K562 (cell line): Measurements from ENCODE around the gene ZNF487. TPM values are rescaled to one million over a fixed set of nuclear protein-coding genes. Genes with fewer than 3 reads are reported as not detected.

Experiments
- ATAC-seq: fragments of 200-7000 bp; cut with Tn5 transposase; 3 replicates; pipeline ENCODE4 v1.9.1; 2020; ENCODE audit warnings: moderate library complexity
- BruUV-seq: library from RNA; stranded (reverse); fragments of 400-500 nt; replicated peaks from 2 replicates; lab custom pipeline; 2021; lab: Mats Ljungman, UMichigan
- CTCF ChIA-PET: fragments of 300-600 bp; formaldehyde crosslinking; extraction: SDS; loops from one replicate; lab custom pipeline; 2021; ENCODE audit warnings: low intra/inter-chr PET ratio; lab: Yijun Ruan, JAX
- POLR2A ChIA-PET: fragments of 300-600, 350-650 bp; sonication (Branson Sonifier 250); formaldehyde crosslinking; extraction: SDS; loops from one replicate; lab custom pipeline; 2021; ENCODE audit warnings: antibody characterized with exemption, inconsistent platforms; lab: Yijun Ruan, JAX
- DNase-seq, 4 experiments: peaks; one replicate each; pipeline versions ENCODE4 v3.0.0 to v3.0.0-alpha.2; 2011 to 2018; ENCODE audit warnings: low spot score in 3 of 4, mixed read lengths in 3 of 4; ENCODE audit errors: extremely low read depth in 1 of 4
- FAIRE-seq: peaks from 2 replicates; lab custom pipeline; 2011; peaks lifted over from hg19 to GRCh38; lab: Jason Lieb, UNC
- H2AFZ ChIP-seq: 2 replicates; pipeline ENCODE4 v1.6.0; 2011; ENCODE audit warnings: low read depth, low read length, control low read depth, inconsistent platforms
- H3K27ac ChIP-seq: fragments of 200-600 bp; 3 replicates; pipeline ENCODE4 v1.8.0; 2011; ENCODE audit warnings: low read depth, mild to moderate bottlenecking, control low read depth, inconsistent platforms, low read length, moderate library complexity, mixed read lengths; ENCODE audit errors: extremely low read depth
- H3K27me3 ChIP-seq, 2 experiments: fragments of 300-600 bp in 1 of 2; 2 replicates in 1 of 2; 3 replicates in 1 of 2; pipeline versions ENCODE4 v1.6.0 to v1.8.0; 2011; ENCODE audit warnings: inconsistent platforms in 2 of 2, low read length in 2 of 2, mild to moderate bottlenecking in 1 of 2, mixed read lengths in 1 of 2, moderate library complexity in 1 of 2; ENCODE audit not compliant: control insufficient read depth in 2 of 2, insufficient read depth in 2 of 2
- H3K36me3 ChIP-seq: fragments of 300-600 bp; 3 replicates; pipeline ENCODE4 v1.8.0; 2011; ENCODE audit warnings: mild to moderate bottlenecking, low read length, inconsistent platforms; ENCODE audit not compliant: control insufficient read depth, insufficient read depth
- H3K4me1 ChIP-seq, 2 experiments: fragments of 200-600 bp in 1 of 2; replicated peaks in 1 of 2; 2 replicates in 1 of 2; 3 replicates in 1 of 2; pipeline versions ENCODE4 v1.5.1 to v1.8.0; 2011; ENCODE audit warnings: inconsistent platforms in 2 of 2, low read length in 2 of 2, mild to moderate bottlenecking in 1 of 2, mixed read lengths in 1 of 2, moderate library complexity in 1 of 2; ENCODE audit not compliant: control insufficient read depth in 2 of 2, insufficient read depth in 2 of 2
- H3K4me2 ChIP-seq: 2 replicates; pipeline ENCODE4 v1.6.1; 2011; ENCODE audit warnings: low read length, control low read depth, inconsistent platforms, mixed read lengths; ENCODE audit not compliant: insufficient read depth
- H3K4me3 ChIP-seq: fragments of 200-600 bp; sonication (generic), shearing (Covaris generic); 2 replicates; pipeline ENCODE4 v1.5.1; 2016; ENCODE audit warnings: control low read depth, inconsistent platforms
- H3K79me2 ChIP-seq: fragments of 200-600 bp; 3 replicates; pipeline ENCODE4 v1.8.0; 2011; ENCODE audit warnings: low read length, inconsistent platforms; ENCODE audit not compliant: control insufficient read depth, insufficient read depth
- H3K9ac ChIP-seq, 2 experiments: 2 replicates each; pipeline versions ENCODE4 v1.6.0 to v1.6.1; 2011; ENCODE audit warnings: low read depth in 2 of 2, low read length in 2 of 2, control low read depth in 1 of 2, inconsistent platforms in 1 of 2, mild to moderate bottlenecking in 1 of 2, mixed read lengths in 1 of 2; ENCODE audit not compliant: insufficient read depth in 1 of 2
- H3K9me1 ChIP-seq: one replicate; pipeline ENCODE4 v1.6.0; 2011; ENCODE audit warnings: inconsistent platforms, mild to moderate bottlenecking, low read length, moderate library complexity; ENCODE audit not compliant: control insufficient read depth, insufficient read depth
- H3K9me3 ChIP-seq: replicated peaks from 2 replicates; pipeline ENCODE4 v1.5.1; 2011; ENCODE audit warnings: low read depth, low read length, inconsistent platforms; ENCODE audit not compliant: control insufficient read depth, insufficient read depth
- H4K20me1 ChIP-seq: replicated peaks from 2 replicates; pipeline ENCODE4 v1.6.1; 2011; ENCODE audit warnings: low read length, inconsistent platforms, mixed read lengths; ENCODE audit not compliant: control insufficient read depth, insufficient read depth
- ARID1B ChIP-seq: fragments of 450-650 bp; IDR thresholded peaks from 2 replicates; pipeline ENCODE4 v1.6.1; 2016; ENCODE audit warnings: antibody characterized with exemption, mild to moderate bottlenecking, inconsistent platforms
- ATF7 ChIP-seq: fragments of 450-650 bp; IDR thresholded peaks from 2 replicates; pipeline ENCODE4 v1.7.1; 2014; ENCODE audit warnings: mild to moderate bottlenecking, moderate library complexity
- CXXC5 ChIP-seq: fragments of 250-450 bp; sonication (Bioruptor Pico); IDR thresholded peaks from 2 replicates; pipeline ENCODE4 v1.8.0; 2022; ENCODE audit warnings: inconsistent platforms, mild to moderate bottlenecking, moderate library complexity
- DPF2 ChIP-seq: fragments of 450-650 bp; IDR thresholded peaks from 2 replicates; pipeline ENCODE4 v1.6.1; 2016
- FOXM1 ChIP-seq, 2 experiments: fragments of 450-650 bp in 1 of 2; sonication (generic) in 1 of 2; formaldehyde crosslinking in 1 of 2; IDR thresholded peaks; 2 replicates each; pipeline versions ENCODE4 v1.6.1 to v1.9.0; 2017 to 2022; ENCODE audit warnings: low read depth in 2 of 2, mild to moderate bottlenecking in 2 of 2, missing genetic modification reagents in 1 of 2, moderate library complexity in 1 of 2
- KDM1A ChIP-seq, 2 experiments: fragments of 450-650 bp; IDR thresholded peaks; 2 replicates each; pipeline ENCODE4 v1.6.1; 2016; ENCODE audit warnings: mild to moderate bottlenecking in 2 of 2
- MBD1 ChIP-seq: fragments of 250-450 bp; sonication (Bioruptor Pico); IDR thresholded peaks from 2 replicates; pipeline ENCODE4 v1.8.0; 2022; ENCODE audit warnings: inconsistent platforms
- NR2C1 ChIP-seq, 2 experiments: fragments of 450-650 bp; IDR thresholded peaks; 2 replicates each; pipeline ENCODE4 v1.6.1; 2017; ENCODE audit warnings: mild to moderate bottlenecking in 2 of 2, antibody characterized with exemption in 1 of 2, inconsistent platforms in 1 of 2, missing compliant biosample characterization in 1 of 2, missing genetic modification characterization in 1 of 2
- TSC22D4 ChIP-seq: fragments of 450-650 bp; IDR thresholded peaks from 2 replicates; pipeline ENCODE4 v1.6.1; 2016; ENCODE audit warnings: missing genetic modification characterization, missing biosample characterization, control low read depth
- ZNF592 ChIP-seq: fragments of 450-650 bp; IDR thresholded peaks from 2 replicates; pipeline ENCODE4 v1.6.1; 2017; ENCODE audit warnings: antibody characterized with exemption, mild to moderate bottlenecking
- WGBS: fragments of 100-300 bp; shearing (Covaris generic); methylation state at CpG from one replicate; pipeline ENCODE4 v1.1.6; 2016; ENCODE audit warnings: low coverage, mixed read lengths; ENCODE audit not compliant: insufficient coverage; ENCODE audit errors: missing lambda C conversion rate; 5-methylcytosine and 5-hydroxymethylcytosine counted together
- in situ Hi-C: fragments of 300-500 bp; cut with MboI; formaldehyde crosslinking; loops from 4 replicates; pipeline ENCODE4 v1.15.0; 2018; ENCODE audit warnings: inconsistent platforms, mixed read lengths
- intact Hi-C: fragments of 100-400 bp; cut with micrococcal nuclease; formaldehyde crosslinking; loops from 2 replicates; pipeline ENCODE4 v1.14.2; 2022
- polyA plus RNA-seq, 8 experiments: library from polyadenylated mRNA; depleted of rRNA in 4 of 8; stranded (reverse) in 5 of 8; unstranded in 3 of 8; fragments of >200 nt; fragmentation: Nextera tagmentation in 2 of 8; fragmentation: Illumina TruSeq in 1 of 8; extraction: Ambion mirVana in 2 of 8; extraction: Trizol in 1 of 8; gene quantifications; 2 replicates each; pipeline versions ENCODE4 v1.2.1 to v1.2.3, GENCODE V29; 2011 to 2014; ENCODE audit warnings: inconsistent platforms in 1 of 8, missing spikeins in 1 of 8
- total RNA-seq, 7 experiments: library from RNA; depleted of rRNA in 6 of 7; stranded (reverse); fragments of >200 nt in 6 of 7; fragmentation: Illumina TruSeq in 2 of 7; extraction: Trizol in 2 of 7; gene quantifications; 2 replicates each; pipeline versions ENCODE4 v1.2.1 to v1.2.3, GENCODE V29; 2011 to 2021; ENCODE audit warnings: low replicate concordance in 1 of 7
- TF ChIP-seq, protein P1 (sequence below): sonication (generic); formaldehyde crosslinking; IDR thresholded peaks from 2 replicates; pipeline ENCODE4 v1.8.0; 2022; ENCODE audit warnings: missing genetic modification reagents, mild to moderate bottlenecking, borderline replicate concordance

The ZNF487 gene
- total and polyA plus RNA-seq, 9 of the 15 experiments (the other 6 are each of a cell fraction or from before 2014, with no cell fraction given): 1.9 to 6.5 (median 4.2) TPM

- 51% methylated on average over 8 of the region's 8 CpGs for WGBS
- Histone ChIP-seq H3K27ac (no peak overlapping the region), H3K4me2 (peak overlapping the region; percentile 16; the same call in 1 of the 2 replicates), H2AFZ (peak overlapping the region; percentile 3; the same call in 1 of the 2 replicates), H3K27me3 (no peaks in the 10 kb centered on the region), H3K9me3 (no peaks in the 10 kb centered on the region; the same call in 1 of the 2 replicates), H3K9me1 (no peaks in the 10 kb centered on the region), H3K79me2 (peaks cover 12% of the 10 kb centered on the region), H4K20me1 (no peaks in the 10 kb centered on the region), H3K4me3 (no peak overlapping the region), H3K36me3 (no peaks in the 10 kb centered on the region), H3K4me1 (peaks cover 8 to 36% of the 10 kb centered on the region in 2 experiments; a peak in 4 of 5 replicates), H3K9ac (peak overlapping the region in 1 of 2 experiments; percentile 77; a peak in 1 of 4 replicates)
- FAIRE-seq (peak; percentile 77), ATAC-seq (peak; percentile 74), DNase-seq (peak in 1 of 4 experiments; percentile 74)
- CTCF ChIA-PET: no interaction called here
- intact Hi-C loops: no loop called here
- POLR2A ChIA-PET: interaction anchor here (0.6 to 2.0 kb wide), 5 partner anchors 10 to 77 kb away, joined by 3 to 5 read pairs (median 3); no protein-coding TSS in a partner anchor
- BruUV-seq: no TSS peak
- in situ Hi-C loops: no loop called here
- TF ChIP-seq DPF2: 0 out of 2 replicates have a peak, but pooled peaks have one; percentile 10
- TF ChIP-seq, protein P1, sequence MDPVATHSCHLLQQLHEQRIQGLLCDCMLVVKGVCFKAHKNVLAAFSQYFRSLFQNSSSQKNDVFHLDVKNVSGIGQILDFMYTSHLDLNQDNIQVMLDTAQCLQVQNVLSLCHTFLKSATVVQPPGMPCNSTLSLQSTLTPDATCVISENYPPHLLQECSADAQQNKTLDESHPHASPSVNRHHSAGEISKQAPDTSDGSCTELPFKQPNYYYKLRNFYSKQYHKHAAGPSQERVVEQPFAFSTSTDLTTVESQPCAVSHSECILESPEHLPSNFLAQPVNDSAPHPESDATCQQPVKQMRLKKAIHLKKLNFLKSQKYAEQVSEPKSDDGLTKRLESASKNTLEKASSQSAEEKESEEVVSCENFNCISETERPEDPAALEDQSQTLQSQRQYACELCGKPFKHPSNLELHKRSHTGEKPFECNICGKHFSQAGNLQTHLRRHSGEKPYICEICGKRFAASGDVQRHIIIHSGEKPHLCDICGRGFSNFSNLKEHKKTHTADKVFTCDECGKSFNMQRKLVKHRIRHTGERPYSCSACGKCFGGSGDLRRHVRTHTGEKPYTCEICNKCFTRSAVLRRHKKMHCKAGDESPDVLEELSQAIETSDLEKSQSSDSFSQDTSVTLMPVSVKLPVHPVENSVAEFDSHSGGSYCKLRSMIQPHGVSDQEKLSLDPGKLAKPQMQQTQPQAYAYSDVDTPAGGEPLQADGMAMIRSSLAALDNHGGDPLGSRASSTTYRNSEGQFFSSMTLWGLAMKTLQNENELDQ: no peak
- TF ChIP-seq NR2C1 (IDR thresholded peaks at IDR 0.05): peak; percentile 65; the same call in 1 of the 2 replicates
- peak; percentile 47; the same call in 1 of the 2 replicates for TF ChIP-seq NR2C1 (tag; IDR thresholded peaks at IDR 0.05)
- TF ChIP-seq ARID1B: 0 out of 2 replicates have a peak, but pooled peaks have one; percentile 24
- TF ChIP-seq KDM1A (IDR thresholded peaks at IDR 0.05): peak in 1 of 2 experiments; percentile 27; a peak in 1 of 4 replicates
- no peak for TF ChIP-seq MBD1
- no peak for TF ChIP-seq ATF7
- no peak for TF ChIP-seq FOXM1 (IDR thresholded peaks at IDR 0.05; ENCODE audit: low read depth)
- no peak for TF ChIP-seq FOXM1 (CRISPR knock-in tag; IDR thresholded peaks at IDR 0.05; ENCODE audit: low read depth)
- 0 out of 2 replicates have a peak, but pooled peaks have one; percentile 11 for TF ChIP-seq CXXC5 (CRISPR knock-in tag)
- TF ChIP-seq TSC22D4 (tag): no peak
- TF ChIP-seq ZNF592: 0 out of 2 replicates have a peak, but pooled peaks have one; percentile 37
These were observed 5.8 kb upstream of the ZNF487 start for GRCh38 chr10:43430926-43431663.
